ENCODE data around the gene GUK1. TPM values are rescaled to one million over a fixed set of nuclear protein-coding genes. Genes with fewer than 3 reads are reported as not detected.
A peak's percentile ranks its signal among the peaks of the same experiment; 100 is the strongest.

Gene GUK1
- total RNA-seq, 2 donors from 2014 or later = 206 to 293 TPM

DNA sequence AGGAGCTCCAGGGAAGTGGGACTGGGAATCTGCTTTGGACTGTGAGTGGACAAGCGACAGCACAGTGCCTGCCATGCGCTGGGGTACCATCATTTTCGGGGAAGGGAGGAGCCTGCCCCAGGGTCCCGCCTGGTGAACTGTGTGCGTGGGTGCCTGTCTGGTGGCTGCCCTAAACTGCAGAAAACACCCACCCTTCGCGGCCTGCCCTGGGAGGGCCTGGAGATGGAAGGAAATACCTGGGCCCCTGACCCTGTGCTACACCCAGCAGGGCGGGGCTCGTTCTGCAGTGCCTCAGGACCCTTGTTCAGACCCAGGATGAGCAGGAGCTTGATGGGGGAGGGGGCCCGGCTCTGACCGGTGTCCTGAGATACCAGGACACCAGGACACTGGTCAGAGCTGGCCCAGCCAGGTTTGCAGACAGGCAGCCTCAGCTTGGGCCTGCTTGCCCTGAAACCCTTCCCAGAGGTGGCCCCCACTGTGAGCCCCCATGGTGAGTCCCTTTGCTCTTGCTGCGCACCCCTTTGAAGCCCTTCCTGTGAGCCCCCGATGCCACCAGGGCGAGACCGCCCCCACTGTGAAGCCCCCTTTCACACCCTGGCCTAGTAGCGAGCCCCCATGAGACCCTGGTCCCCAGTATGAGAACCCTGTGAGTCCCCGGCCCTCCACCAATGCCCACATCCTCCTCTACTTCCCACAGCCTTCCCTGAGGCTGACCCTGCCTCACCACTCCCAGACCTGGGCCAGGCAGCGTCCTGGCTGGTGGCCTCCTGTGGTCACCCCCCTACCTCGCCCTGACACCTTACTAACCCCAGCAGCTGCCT, 12.2 kb downstream of the GUK1 start:
- ATAC-seq (no peak), DNase-seq (ENCODE audit: low spot score in 2 of 2) (no peak)
- Mint-ChIP-seq H3K9me3 (no peaks in the 10 kb centered on the region), H3K36me3 (no peaks in the 10 kb centered on the region), H3K27ac (no peak overlapping the region)

DNA sequence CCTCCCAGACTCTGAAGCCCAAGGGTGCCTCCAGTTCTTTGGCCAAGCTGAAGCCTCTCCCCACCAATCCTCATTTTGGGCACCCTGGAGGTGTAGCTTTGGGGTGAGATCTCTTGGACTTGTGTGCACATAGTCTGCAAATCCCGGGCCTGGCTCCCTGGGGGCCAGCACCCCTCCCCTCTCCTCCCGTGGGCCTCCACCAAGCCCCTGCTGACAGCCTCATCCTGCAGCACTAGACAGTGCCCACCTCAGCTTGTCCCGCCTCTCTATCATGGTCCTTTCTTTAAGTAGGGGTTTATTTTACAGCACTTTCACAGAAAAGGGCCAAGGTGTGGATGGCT, 12.8 kb downstream of the GUK1 start:
- no peak for ATAC-seq
- H3K9me3 Mint-ChIP-seq = no peaks in the 10 kb centered on the region
- DNase-seq (ENCODE audit: low spot score in 2 of 2) = no peak
- H3K27ac Mint-ChIP-seq = peak overlapping the region in 1 of 2 donors; percentile 87
- H3K36me3 Mint-ChIP-seq = no peaks in the 10 kb centered on the region

- no peaks in the 10 kb centered on the region for H3K9me3 Mint-ChIP-seq
- no peaks in the 10 kb centered on the region for H3K36me3 Mint-ChIP-seq
- ATAC-seq (peak in 1 of 2 donors; percentile 14), DNase-seq (ENCODE audit: low spot score in 2 of 2) (no peak)
- H3K27ac Mint-ChIP-seq = peak overlapping the region; percentile 38 to 80
These were observed 14.1 kb downstream of the GUK1 start for GRCh38 chr1:228154021-228154669.

DNA sequence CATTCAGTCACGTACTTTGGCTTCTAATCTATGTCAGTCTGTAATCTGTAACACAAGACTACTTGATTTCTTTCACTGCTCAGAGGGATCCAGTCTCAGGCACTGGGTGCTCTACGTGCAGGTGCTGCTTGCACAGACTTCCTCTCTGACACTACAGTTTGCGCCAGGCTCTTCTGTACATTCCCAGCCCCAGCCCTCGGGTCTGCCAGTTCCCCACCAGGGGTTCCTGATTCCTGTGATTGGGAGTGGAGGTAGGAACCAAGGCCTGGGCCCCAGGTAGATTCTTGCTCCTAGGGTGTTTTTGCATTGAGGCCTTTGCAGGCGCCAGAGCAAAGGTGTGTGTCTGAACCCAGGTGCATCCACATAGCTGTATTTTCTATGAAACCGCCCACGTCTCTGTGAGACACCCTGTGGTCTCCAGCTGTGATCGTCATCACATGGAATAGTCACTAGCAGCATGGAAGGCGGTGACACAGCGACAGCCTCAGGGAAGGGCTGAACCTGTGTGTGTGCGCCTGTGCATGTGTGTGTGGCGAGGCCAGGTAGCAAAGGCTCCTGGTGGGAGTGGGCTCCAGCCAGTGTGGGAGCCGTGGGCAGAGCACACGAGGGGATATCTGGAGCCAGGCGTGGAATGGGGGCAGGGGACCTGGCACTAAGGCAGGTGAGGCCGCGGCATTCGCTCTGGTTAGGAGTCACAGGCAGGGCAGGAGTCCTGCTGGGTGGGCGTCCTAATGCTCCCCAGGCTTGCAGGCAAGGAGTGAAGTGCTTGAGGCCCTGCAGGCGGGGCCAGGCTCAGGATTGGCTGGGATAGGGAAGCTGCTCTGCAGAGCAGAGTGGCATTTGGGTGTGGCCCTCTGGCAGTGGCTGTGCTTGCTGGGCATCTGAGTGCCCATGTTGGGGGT, 14.8 kb downstream of the GUK1 start:
- H3K27ac Mint-ChIP-seq = peak overlapping the region; percentile 38 to 80
- no peaks in the 10 kb centered on the region for H3K9me3 Mint-ChIP-seq
- no peak for DNase-seq (ENCODE audit: low spot score in 2 of 2)
- no peaks in the 10 kb centered on the region for H3K36me3 Mint-ChIP-seq
- peak; percentile 53 to 81 for ATAC-seq

- ATAC-seq = no peak
These were observed 15.8 kb downstream of the GUK1 start for GRCh38 chr1:228155596-228156514.

DNA sequence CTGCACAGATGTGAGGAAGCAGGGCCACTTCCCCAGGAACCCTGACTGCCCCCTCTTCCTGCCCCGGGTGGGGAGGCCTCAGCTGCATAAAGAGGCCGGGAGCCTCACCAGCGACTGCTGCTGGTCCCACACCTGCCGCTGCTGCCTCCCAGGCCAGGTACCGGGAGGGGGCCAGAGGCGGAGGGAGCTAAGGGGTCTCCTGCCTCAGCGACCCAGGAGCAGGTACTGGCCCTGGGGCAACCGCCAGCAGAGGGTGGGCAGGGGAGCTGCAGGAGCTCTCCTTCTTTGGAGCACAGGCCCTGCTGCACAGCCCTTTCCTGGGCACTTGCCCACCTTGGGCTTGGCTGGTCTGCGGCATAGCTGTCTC, 16.4 kb downstream of the GUK1 start:
- DNase-seq (ENCODE audit: low spot score in 2 of 2) (no peak), ATAC-seq (no peak)
- Mint-ChIP-seq H3K27ac (no peak overlapping the region), H3K9me3 (no peaks in the 10 kb centered on the region), H3K36me3 (no peaks in the 10 kb centered on the region)

More at GRCh38 chr1:228155596-228156514, 15.8 kb downstream of the GUK1 start:
- H3K27ac Mint-ChIP-seq = no peak overlapping the region
- no peaks in the 10 kb centered on the region for H3K9me3 Mint-ChIP-seq
- no peak for DNase-seq (ENCODE audit: low spot score in 2 of 2)
- H3K36me3 Mint-ChIP-seq = no peaks in the 10 kb centered on the region

GRCh38 chr1:228156941-228157728, 17.1 kb downstream of the GUK1 start:
- ATAC-seq = no peak
- Mint-ChIP-seq H3K27ac (no peak overlapping the region), H3K36me3 (no peaks in the 10 kb centered on the region), H3K9me3 (no peaks in the 10 kb centered on the region)
- no peak for DNase-seq (ENCODE audit: low spot score in 2 of 2)

DNA sequence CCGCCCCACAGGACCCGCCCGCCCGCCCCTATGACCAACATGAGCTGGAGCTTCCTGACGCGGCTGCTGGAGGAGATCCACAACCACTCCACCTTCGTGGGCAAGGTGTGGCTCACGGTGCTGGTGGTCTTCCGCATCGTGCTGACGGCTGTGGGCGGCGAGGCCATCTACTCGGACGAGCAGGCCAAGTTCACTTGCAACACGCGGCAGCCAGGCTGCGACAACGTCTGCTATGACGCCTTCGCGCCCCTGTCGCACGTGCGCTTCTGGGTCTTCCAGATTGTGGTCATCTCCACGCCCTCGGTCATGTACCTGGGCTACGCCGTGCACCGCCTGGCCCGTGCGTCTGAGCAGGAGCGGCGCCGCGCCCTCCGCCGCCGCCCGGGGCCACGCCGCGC, 17.6 kb downstream of the GUK1 start:
- no peak overlapping the region for H3K27ac Mint-ChIP-seq
- no peak for ATAC-seq

GRCh38 chr1:228158151-228159007, 18.3 kb downstream of the GUK1 start:
- no peak overlapping the region for H3K27ac Mint-ChIP-seq
- DNase-seq (ENCODE audit: low spot score in 2 of 2) = no peak

More for the DNA sequence above, 17.6 kb downstream of the GUK1 start:
- DNase-seq (ENCODE audit: low spot score in 2 of 2) = no peak
- no peaks in the 10 kb centered on the region for H3K36me3 Mint-ChIP-seq
- H3K9me3 Mint-ChIP-seq = no peaks in the 10 kb centered on the region

GRCh38 chr1:228159008-228159665, 19.1 kb downstream of the GUK1 start:
- no peak for DNase-seq (ENCODE audit: low spot score in 2 of 2)
- no peak overlapping the region for H3K27ac Mint-ChIP-seq

More at GRCh38 chr1:228158151-228159007, 18.3 kb downstream of the GUK1 start:
- Mint-ChIP-seq H3K9me3 (no peaks in the 10 kb centered on the region), H3K36me3 (no peaks in the 10 kb centered on the region)
- no peak for ATAC-seq

GRCh38 chr1:228160201-228160761, 20.2 kb downstream of the GUK1 start:
- no peak overlapping the region for H3K27ac Mint-ChIP-seq

More at GRCh38 chr1:228159008-228159665, 19.1 kb downstream of the GUK1 start:
- ATAC-seq = no peak
- Mint-ChIP-seq H3K9me3 (no peaks in the 10 kb centered on the region), H3K36me3 (no peaks in the 10 kb centered on the region)

GRCh38 chr1:228161362-228161761, 21.3 kb downstream of the GUK1 start:
- Mint-ChIP-seq H3K27ac (peak overlapping the region in 1 of 2 donors; percentile 29), H3K9me3 (no peaks in the 10 kb centered on the region), H3K36me3 (peaks cover 0 to 4% of the 10 kb centered on the region in 2 donors)
- DNase-seq (ENCODE audit: low spot score in 2 of 2) (no peak), ATAC-seq (no peak)

More at GRCh38 chr1:228160201-228160761, 20.2 kb downstream of the GUK1 start:
- DNase-seq (ENCODE audit: low spot score in 2 of 2) (no peak), ATAC-seq (no peak)
- H3K36me3 Mint-ChIP-seq = peaks cover 0 to 4% of the 10 kb centered on the region in 2 donors
- no peaks in the 10 kb centered on the region for H3K9me3 Mint-ChIP-seq

DNA sequence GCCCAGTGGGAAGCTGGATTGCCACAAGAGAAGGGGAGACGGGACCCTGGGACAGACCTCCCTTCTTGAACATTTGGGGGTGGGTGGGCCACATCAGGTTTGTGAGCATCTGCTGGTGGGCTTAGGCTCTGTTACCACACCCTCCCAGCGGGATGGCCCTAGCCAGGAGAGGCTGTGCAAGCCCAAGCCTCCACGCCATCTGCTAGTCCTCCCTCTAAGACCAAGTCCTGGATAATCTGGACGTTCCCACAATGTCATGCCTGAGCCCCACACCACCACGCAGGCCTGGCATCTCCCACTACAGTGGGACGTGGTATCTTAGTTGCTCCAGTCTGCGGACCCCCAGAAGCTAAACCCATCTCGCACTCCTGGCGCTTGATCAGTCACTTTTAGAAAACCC, 21.8 kb downstream of the GUK1 start:
- Mint-ChIP-seq H3K27ac (peak overlapping the region; percentile 56 to 74), H3K36me3 (peaks cover 0 to 4% of the 10 kb centered on the region in 2 donors), H3K9me3 (no peaks in the 10 kb centered on the region)
- no peak for ATAC-seq
- no peak for DNase-seq (ENCODE audit: low spot score in 2 of 2)
